GM23248 (cell line): Measurements from ENCODE around the gene SMIM23. TPM values are rescaled to one million over a fixed set of nuclear protein-coding genes. Genes with fewer than 3 reads are reported as not detected.

Source experiments
- DNase-seq: peaks from one replicate; pipeline ENCODE4 v3.0.0-alpha.2; 2015
- H2AFZ ChIP-seq: fragments of 200-600 bp; sonication (generic); 2 replicates; pipeline ENCODE4 v1.6.1; 2016; ENCODE audit warnings: antibody characterized with exemption
- H3F3A ChIP-seq: fragments of 200-600 bp; sonication (generic); 2 replicates; pipeline ENCODE4 v1.6.1; 2016; ENCODE audit warnings: mild to moderate bottlenecking, antibody characterized with exemption, mixed run types; ENCODE audit not compliant: insufficient read depth
- H3K27ac ChIP-seq: fragments of 200-600 bp; sonication (generic); 2 replicates; pipeline ENCODE4 v1.5.1; 2016; ENCODE audit warnings: mild to moderate bottlenecking
- H3K27me3 ChIP-seq: fragments of 200-600 bp; sonication (generic); replicated peaks from 2 replicates; pipeline ENCODE4 v1.6.1; 2016; ENCODE audit warnings: mild to moderate bottlenecking; ENCODE audit not compliant: insufficient read depth
- H3K36me3 ChIP-seq: fragments of 200-600 bp; sonication (generic); 2 replicates; pipeline ENCODE4 v1.6.1; 2016; ENCODE audit warnings: low read depth, mild to moderate bottlenecking
- H3K4me1 ChIP-seq: fragments of 200-600 bp; sonication (generic); 2 replicates; pipeline ENCODE4 v1.6.1; 2016; ENCODE audit warnings: mild to moderate bottlenecking; ENCODE audit not compliant: insufficient read depth
- H3K4me2 ChIP-seq: fragments of 200-600 bp; sonication (generic); one replicate; pipeline ENCODE4 v1.6.1; 2016; ENCODE audit warnings: mild to moderate bottlenecking; ENCODE audit not compliant: unreplicated experiment
- H3K4me3 ChIP-seq: fragments of 200-600 bp; sonication (generic); 2 replicates; pipeline ENCODE4 v1.5.1; 2016; ENCODE audit warnings: mild to moderate bottlenecking
- H3K79me2 ChIP-seq: fragments of 200-600 bp; sonication (generic); 2 replicates; pipeline ENCODE4 v1.6.1; 2016; ENCODE audit warnings: mild to moderate bottlenecking; ENCODE audit not compliant: insufficient read depth
- H3K9ac ChIP-seq: fragments of 200-600 bp; sonication (generic); 2 replicates; pipeline ENCODE4 v1.6.1; 2016; ENCODE audit warnings: mild to moderate bottlenecking
- H3K9me2 ChIP-seq: fragments of 200-600 bp; sonication (generic); 2 replicates; pipeline ENCODE4 v1.6.1; 2016; ENCODE audit warnings: mixed run types, mild to moderate bottlenecking, moderate library complexity; ENCODE audit not compliant: insufficient read depth
- H3K9me3 ChIP-seq: fragments of 200-600 bp; sonication (generic); one replicate; pipeline ENCODE4 v1.6.1; 2017; ENCODE audit warnings: low read depth
- H4K20me1 ChIP-seq: fragments of 200-600 bp; sonication (generic); 2 replicates; pipeline ENCODE4 v1.6.0; 2016; ENCODE audit not compliant: insufficient read depth
- EZH2 ChIP-seq: fragments of 200-600 bp; sonication (generic); IDR thresholded peaks from 2 replicates; pipeline ENCODE4 v1.6.1; 2018; ENCODE audit warnings: antibody characterized with exemption, mild to moderate bottlenecking; ENCODE audit not compliant: insufficient read depth, poor library complexity, severe bottlenecking
- EZH2phosphoT487 ChIP-seq: fragments of 200-600 bp; sonication (generic); IDR thresholded peaks from 2 replicates; pipeline ENCODE4 v1.6.1; 2018; ENCODE audit warnings: antibody characterized with exemption, moderate library complexity, mild to moderate bottlenecking, low read depth; ENCODE audit not compliant: insufficient read depth
- WGBS, 2 experiments: methylation state at CpG; one replicate each; pipeline ENCODE4 v1.1.6; 2015 to 2017; ENCODE audit warnings: low lambda C conversion rate in 2 of 2, low coverage in 1 of 2; ENCODE audit errors: missing lambda C conversion rate in 2 of 2; 5-methylcytosine and 5-hydroxymethylcytosine counted together
- in situ Hi-C: fragments of 300-500 bp; cut with MboI; formaldehyde crosslinking; loops from 2 replicates; pipeline ENCODE4 v1.15.0; 2020
- polyA plus RNA-seq: library from polyadenylated mRNA; unstranded; fragments of >200 nt; fragmentation: Nextera tagmentation; extraction: Ambion mirVana; gene quantifications from 2 replicates; pipeline ENCODE4 v1.2.1, GENCODE V29; 2016
- total RNA-seq: library from RNA; depleted of rRNA; stranded (reverse); fragments of >200 nt; shearing (Covaris generic); gene quantifications from 2 replicates; pipeline ENCODE4 v1.2.3, GENCODE V29; 2014

The SMIM23 gene
- total and polyA plus RNA-seq, 2 experiments from 2014 or later: not detected

DNA sequence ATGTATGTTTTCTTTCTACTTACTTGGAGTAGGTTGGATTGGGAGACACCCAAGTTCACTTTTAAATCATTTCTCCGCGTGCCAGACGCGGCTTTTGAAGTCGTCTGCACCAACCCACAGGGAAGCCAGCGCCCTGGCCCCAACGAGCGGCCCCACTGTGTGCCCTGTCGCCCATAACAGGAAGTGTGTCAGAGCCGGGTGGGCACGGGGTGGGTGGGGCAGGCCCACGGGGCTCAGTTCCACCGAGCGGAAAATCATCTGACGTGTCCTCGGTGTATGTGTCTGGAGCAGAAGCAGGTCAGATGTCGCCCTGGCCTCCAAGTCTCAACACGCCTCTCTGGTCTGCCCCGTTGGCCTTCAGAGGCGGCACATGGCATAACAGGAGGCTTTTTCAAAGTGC is 22.7 kb upstream of the SMIM23 start:
- Histone ChIP-seq H3K9ac (no peak overlapping the region), H3K9me3 (no peaks in the 10 kb centered on the region), H3K27ac (no peak overlapping the region), H3K79me2 (no peaks in the 10 kb centered on the region), H3K9me2 (no peaks in the 10 kb centered on the region), H2AFZ (no peak overlapping the region), H3K27me3 (no peaks in the 10 kb centered on the region), H3K4me2 (no peak overlapping the region), H3K36me3 (no peaks in the 10 kb centered on the region), H3F3A (peaks cover 7% of the 10 kb centered on the region; the same call in 1 of the 2 replicates), H3K4me1 (0 out of 2 replicates have a peak, but pooled peaks cover 7% of the 10 kb centered on the region), H3K4me3 (no peak overlapping the region), H4K20me1 (no peaks in the 10 kb centered on the region)
- peak; percentile 6 for DNase-seq
- 28 to 30% methylated on average over 14 to 20 of the region's 20 CpGs for WGBS, 2 experiments
- no peak for TF ChIP-seq EZH2phosphoT487
- TF ChIP-seq EZH2: no peak
- in situ Hi-C loops: no loop called here

GRCh38 chr5:171764265-171764664 is 21.4 kb upstream of the SMIM23 start:
- Histone ChIP-seq H3K4me2 (no peak overlapping the region), H3K27ac (no peak overlapping the region), H3F3A (no peaks in the 10 kb centered on the region), H3K27me3 (no peaks in the 10 kb centered on the region), H3K79me2 (no peaks in the 10 kb centered on the region), H3K9ac (no peak overlapping the region), H2AFZ (no peak overlapping the region), H3K36me3 (no peaks in the 10 kb centered on the region), H3K9me3 (no peaks in the 10 kb centered on the region), H4K20me1 (no peaks in the 10 kb centered on the region), H3K4me3 (no peak overlapping the region), H3K4me1 (no peaks in the 10 kb centered on the region), H3K9me2 (no peaks in the 10 kb centered on the region)
- TF ChIP-seq EZH2phosphoT487: no peak
- no peak for TF ChIP-seq EZH2
- WGBS, 2 experiments: 83 to 85% methylated on average over 8 of the region's 8 CpGs
- DNase-seq: no peak
- in situ Hi-C loops: no loop called here

GRCh38 chr5:171766875-171767274 is 18.7 kb upstream of the SMIM23 start:
- Histone ChIP-seq H3K27me3 (no peaks in the 10 kb centered on the region), H3K4me3 (no peak overlapping the region), H3K27ac (no peak overlapping the region), H3K9me2 (no peaks in the 10 kb centered on the region), H4K20me1 (no peaks in the 10 kb centered on the region), H3K36me3 (no peaks in the 10 kb centered on the region), H3K79me2 (no peaks in the 10 kb centered on the region), H3K9ac (no peak overlapping the region), H3K4me2 (no peak overlapping the region), H3K9me3 (no peaks in the 10 kb centered on the region), H3F3A (no peaks in the 10 kb centered on the region), H2AFZ (no peak overlapping the region), H3K4me1 (no peaks in the 10 kb centered on the region)
- 31 to 34% methylated on average over 2 of the region's 2 CpGs for WGBS, 2 experiments
- in situ Hi-C loops: no loop called here
- no peak for TF ChIP-seq EZH2
- no peak for TF ChIP-seq EZH2phosphoT487
- no peak for DNase-seq

GRCh38 chr5:171770153-171770552 is 15.5 kb upstream of the SMIM23 start:
- Histone ChIP-seq H3F3A (no peaks in the 10 kb centered on the region), H3K4me2 (no peak overlapping the region), H2AFZ (no peak overlapping the region), H4K20me1 (no peaks in the 10 kb centered on the region), H3K9ac (no peak overlapping the region), H3K36me3 (no peaks in the 10 kb centered on the region), H3K4me3 (no peak overlapping the region), H3K9me3 (no peaks in the 10 kb centered on the region), H3K27me3 (peaks cover 4% of the 10 kb centered on the region; the same call in 1 of the 2 replicates), H3K79me2 (no peaks in the 10 kb centered on the region), H3K4me1 (no peaks in the 10 kb centered on the region), H3K27ac (no peak overlapping the region), H3K9me2 (no peaks in the 10 kb centered on the region)
- in situ Hi-C loops: no loop called here
- WGBS, 2 experiments: 39 to 59% methylated on average over 4 of the region's 4 CpGs
- no peak for DNase-seq
- TF ChIP-seq EZH2phosphoT487 (no peak), EZH2 (no peak)

DNA sequence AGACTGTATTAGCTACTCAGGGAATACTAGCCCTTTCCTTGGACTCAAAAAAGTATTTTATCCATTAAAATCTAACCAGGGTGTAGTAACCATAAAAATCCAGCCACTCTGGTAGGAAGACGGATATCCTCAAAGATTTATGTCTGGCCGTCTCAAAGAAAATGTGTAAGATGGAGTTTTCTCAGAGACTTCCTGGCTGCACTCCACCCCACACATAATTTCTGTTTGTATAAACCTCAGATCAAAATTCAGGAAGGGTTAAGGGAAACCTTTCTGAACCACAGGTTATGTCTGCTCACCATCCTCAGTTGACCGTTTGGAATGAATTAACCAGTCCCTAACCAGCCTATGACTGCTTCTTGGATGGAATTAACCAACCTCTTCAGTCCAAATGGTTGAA is 13.8 kb upstream of the SMIM23 start:
- Histone ChIP-seq H3K9me3 (no peaks in the 10 kb centered on the region), H3K4me1 (0 out of 2 replicates have a peak, but pooled peaks cover 1% of the 10 kb centered on the region)

More for the DNA sequence above, 13.8 kb upstream of the SMIM23 start:
- Histone ChIP-seq H3F3A (no peaks in the 10 kb centered on the region), H3K27ac (no peak overlapping the region), H3K27me3 (peaks cover 4% of the 10 kb centered on the region; the same call in 1 of the 2 replicates), H4K20me1 (no peaks in the 10 kb centered on the region), H3K4me3 (no peak overlapping the region), H3K9ac (no peak overlapping the region), H3K9me2 (no peaks in the 10 kb centered on the region), H2AFZ (no peak overlapping the region), H3K36me3 (no peaks in the 10 kb centered on the region), H3K4me2 (no peak overlapping the region), H3K79me2 (no peaks in the 10 kb centered on the region)
- no peak for DNase-seq
- 58 to 59% methylated on average over 3 of the region's 3 CpGs for WGBS, 2 experiments
- in situ Hi-C loops: no loop called here
- TF ChIP-seq EZH2 (no peak), EZH2phosphoT487 (no peak)
